Measurements from ENCODE around the gene C19orf25.

DNA sequence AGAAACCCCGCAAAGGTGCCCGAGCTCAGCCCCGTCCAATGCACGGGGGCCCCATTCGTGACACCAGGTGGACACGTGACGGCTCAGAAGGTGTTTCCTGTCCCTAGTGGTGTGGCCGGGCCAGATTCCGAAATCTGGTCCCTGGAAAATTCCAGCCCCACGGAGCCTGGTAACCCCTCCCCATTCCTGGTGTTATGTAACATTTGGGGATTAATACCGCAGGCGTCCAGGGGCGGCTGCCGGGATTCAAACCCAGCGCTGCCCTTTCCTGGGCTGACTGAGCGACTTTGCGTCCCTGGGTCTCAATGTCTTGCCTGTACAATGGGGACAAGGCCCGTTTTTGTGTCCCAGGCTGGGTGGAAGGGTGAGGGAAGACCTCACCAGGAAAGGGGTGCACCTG lies 43.8 kb upstream of the C19orf25 start:
- TF ChIP-seq, protein P1, sequence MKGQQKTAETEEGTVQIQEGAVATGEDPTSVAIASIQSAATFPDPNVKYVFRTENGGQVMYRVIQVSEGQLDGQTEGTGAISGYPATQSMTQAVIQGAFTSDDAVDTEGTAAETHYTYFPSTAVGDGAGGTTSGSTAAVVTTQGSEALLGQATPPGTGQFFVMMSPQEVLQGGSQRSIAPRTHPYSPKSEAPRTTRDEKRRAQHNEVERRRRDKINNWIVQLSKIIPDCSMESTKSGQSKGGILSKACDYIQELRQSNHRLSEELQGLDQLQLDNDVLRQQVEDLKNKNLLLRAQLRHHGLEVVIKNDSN (IDR thresholded peaks at IDR 0.05; ENCODE audit: borderline replicate concordance, low read depth): no peak
- TF ChIP-seq, protein P2, sequence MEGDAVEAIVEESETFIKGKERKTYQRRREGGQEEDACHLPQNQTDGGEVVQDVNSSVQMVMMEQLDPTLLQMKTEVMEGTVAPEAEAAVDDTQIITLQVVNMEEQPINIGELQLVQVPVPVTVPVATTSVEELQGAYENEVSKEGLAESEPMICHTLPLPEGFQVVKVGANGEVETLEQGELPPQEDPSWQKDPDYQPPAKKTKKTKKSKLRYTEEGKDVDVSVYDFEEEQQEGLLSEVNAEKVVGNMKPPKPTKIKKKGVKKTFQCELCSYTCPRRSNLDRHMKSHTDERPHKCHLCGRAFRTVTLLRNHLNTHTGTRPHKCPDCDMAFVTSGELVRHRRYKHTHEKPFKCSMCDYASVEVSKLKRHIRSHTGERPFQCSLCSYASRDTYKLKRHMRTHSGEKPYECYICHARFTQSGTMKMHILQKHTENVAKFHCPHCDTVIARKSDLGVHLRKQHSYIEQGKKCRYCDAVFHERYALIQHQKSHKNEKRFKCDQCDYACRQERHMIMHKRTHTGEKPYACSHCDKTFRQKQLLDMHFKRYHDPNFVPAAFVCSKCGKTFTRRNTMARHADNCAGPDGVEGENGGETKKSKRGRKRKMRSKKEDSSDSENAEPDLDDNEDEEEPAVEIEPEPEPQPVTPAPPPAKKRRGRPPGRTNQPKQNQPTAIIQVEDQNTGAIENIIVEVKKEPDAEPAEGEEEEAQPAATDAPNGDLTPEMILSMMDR (IDR thresholded peaks at IDR 0.05): no peak
- TF ChIP-seq EZH2phosphoT487 (IDR thresholded peaks at IDR 0.05; ENCODE audit: borderline replicate concordance, low read depth): no peak
- TF ChIP-seq GABPA (IDR thresholded peaks at IDR 0.05; ENCODE audit: low read depth): no peak
- no peak for TF ChIP-seq MXI1 (IDR thresholded peaks at IDR 0.05; ENCODE audit: low read depth, low read length)
- TF ChIP-seq RCOR1 (IDR thresholded peaks at IDR 0.05; ENCODE audit: low read length): no peak
- TF ChIP-seq POLR2AphosphoS5 (IDR thresholded peaks at IDR 0.05; ENCODE audit: low read depth, low read length): no peak
- TF ChIP-seq MEF2A (IDR thresholded peaks at IDR 0.05; ENCODE audit: borderline replicate concordance, low read depth): no peak
- no peak for TF ChIP-seq FOXJ3 (CRISPR knock-in tag; IDR thresholded peaks at IDR 0.05)
- TF ChIP-seq SMC3 (IDR thresholded peaks at IDR 0.05; ENCODE audit: low read depth, low read length): no peak
- no peak for TF ChIP-seq EP300 (IDR thresholded peaks at IDR 0.05; ENCODE audit: borderline replicate concordance in 1 of 2, low read depth in 1 of 2, low read length in 1 of 2)
- TF ChIP-seq TCF12 (IDR thresholded peaks at IDR 0.05): no peak
- TF ChIP-seq GATA2 (CRISPR knock-in tag; IDR thresholded peaks at IDR 0.05): no peak

Data from SK-N-SH (cell line).